Stomach (tissue), 9 donors: ENCODE measurements around the gene EPN2. TPM values are rescaled to one million over a fixed set of nuclear protein-coding genes. Genes with fewer than 3 reads are reported as not detected.

ENCODE experiments used
- DNase-seq, 2 donors: peaks; one replicate each; pipeline versions ENCODE4 v3.0.0 to v3.0.0-alpha.2; 2013 to 2019
- H3K27ac ChIP-seq, 5 donors: fragments of 200-600 bp in 4 of 5; sonication (generic) in 4 of 5; one replicate each; pipeline ENCODE4 v1.5.1; 2013 to 2019; ENCODE audit warnings: mild to moderate bottlenecking in 1 of 5, moderate library complexity in 1 of 5
- H3K27me3 ChIP-seq, 3 donors: fragments of 200-600 bp; sonication (generic); one replicate each; pipeline ENCODE4 v1.5.1; 2017 to 2019; ENCODE audit warnings: mixed run types in 1 of 3
- H3K36me3 ChIP-seq, 4 donors: fragments of 200-600 bp; sonication (generic); 1 replicate in 3 of 4; 2 replicates in 1 of 4; pipeline ENCODE4 v1.5.1; 2016 to 2019
- H3K4me1 ChIP-seq, 4 donors: fragments of 200-600 bp; sonication (generic); one replicate each; pipeline ENCODE4 v1.5.1; 2016 to 2019
- H3K4me3 ChIP-seq, 4 donors: fragments of 200-600 bp; sonication (generic) in 3 of 4; one replicate each; pipeline ENCODE4 v1.5.1; 2016 to 2019; ENCODE audit warnings: mild to moderate bottlenecking in 1 of 4
- H3K9me3 ChIP-seq, 4 donors: fragments of 200-600 bp; sonication (generic); one replicate each; pipeline ENCODE4 v1.5.1; 2016 to 2019
- CTCF ChIP-seq, 7 experiments: fragments of 450-650 bp in 4 of 7; fragments of 200-600 bp in 3 of 7; sonication (generic) in 3 of 7; IDR thresholded peaks; one replicate each; pipeline ENCODE4 v1.5.1; 2016 to 2019; ENCODE audit warnings: antibody characterized with exemption in 7 of 7, control low read depth in 2 of 7, mild to moderate bottlenecking in 1 of 7
- EP300 ChIP-seq: sonication (generic); formaldehyde crosslinking; IDR thresholded peaks from one replicate; pipeline ENCODE4 v1.6.1; 2017; ENCODE audit warnings: antibody characterized with exemption
- POLR2A ChIP-seq, 4 donors: fragments of 450-650 bp; IDR thresholded peaks; one replicate each; pipeline ENCODE4 v1.6.1; 2016; ENCODE audit warnings: antibody characterized with exemption in 4 of 4, control low read depth in 2 of 4, mild to moderate bottlenecking in 1 of 4, moderate library complexity in 1 of 4
- POLR2AphosphoS5 ChIP-seq, 3 donors: sonication (generic); formaldehyde crosslinking; IDR thresholded peaks; one replicate each; pipeline ENCODE4 v1.6.1; 2016; ENCODE audit warnings: antibody characterized with exemption in 3 of 3
- WGBS, 5 donors: extraction: QIAGEN DNeasy Blood & Tissue Kit in 3 of 5; methylation state at CpG; one replicate each; pipeline versions ENCODE4 v1.1.5 to v1.1.7; 2013 to 2018; 5-methylcytosine and 5-hydroxymethylcytosine counted together
- intact Hi-C: fragments of 100-400 bp; cut with DNase I; formaldehyde crosslinking; loops from one replicate; pipeline ENCODE4 v1.15.1; 2023; ENCODE audit warnings: low total_unique reads
- polyA plus RNA-seq, 3 donors: library from polyadenylated mRNA; stranded (reverse); fragments of 200-250 nt; gene quantifications; one replicate each; pipeline ENCODE4 v1.2.3, GENCODE V29; 2013
- total RNA-seq, 5 donors: library from RNA; depleted of rRNA; stranded (reverse); fragments of >200 nt; gene quantifications; one replicate each; pipeline versions ENCODE4 v1.1.0 to v1.2.3, GENCODE V29; 2014 to 2016
- donor health status: healthy with polysubstance abuse.
- donor health status: Bipolar disorder and iron deficiency.
- donor health status: healthy.

EPN2 gene
- total and polyA plus RNA-seq, 8 donors: 10.7 to 71.9 (median 25.7) TPM

GRCh38 chr17:19317359-19318095, 80.4 kb downstream of the EPN2 start:
- no peak overlapping the region for H3K4me3 ChIP-seq
- H3K27me3 ChIP-seq: no peaks in the 10 kb centered on the region
- no peaks in the 10 kb centered on the region for H3K9me3 ChIP-seq
- H3K4me1 ChIP-seq: peaks cover 0 to 22% (median 0%) of the 10 kb centered on the region in 4 donors
- DNase-seq: peak; percentile 36 to 90
- intact Hi-C loops: no loop called here
- peaks cover 19 to 64% (median 56%) of the 10 kb centered on the region in 4 donors for H3K36me3 ChIP-seq
- 52 to 74% (median 69%) methylated on average over 15 to 19 of the region's 19 CpGs for WGBS, 5 donors
- peak overlapping the region in 2 of 5 donors; percentile 33 to 50 for H3K27ac ChIP-seq
- TF ChIP-seq CTCF (IDR thresholded peaks at IDR 0.05) (no peak), POLR2A (IDR thresholded peaks at IDR 0.05) (no peak), POLR2AphosphoS5 (IDR thresholded peaks at IDR 0.05) (no peak)

- TF ChIP-seq EP300: no peak
- no peak for TF ChIP-seq POLR2AphosphoS5 (IDR thresholded peaks at IDR 0.05)
- no peak for TF ChIP-seq POLR2A (IDR thresholded peaks at IDR 0.05)
- WGBS, 5 donors: 80 to 90% (median 88%) methylated on average over 6 of the region's 6 CpGs
- H3K27me3 ChIP-seq: no peaks in the 10 kb centered on the region
- no peaks in the 10 kb centered on the region for H3K9me3 ChIP-seq
- no peak for DNase-seq
- H3K27ac ChIP-seq: no peak overlapping the region
- H3K4me3 ChIP-seq: no peak overlapping the region
- H3K36me3 ChIP-seq: peaks cover 13 to 62% (median 54%) of the 10 kb centered on the region in 4 donors
- intact Hi-C loops: no loop called here
- H3K4me1 ChIP-seq: peaks cover 0 to 18% (median 0%) of the 10 kb centered on the region in 4 donors
These were observed 81.4 kb downstream of the EPN2 start for GRCh38 chr17:19318611-19319010.

DNA sequence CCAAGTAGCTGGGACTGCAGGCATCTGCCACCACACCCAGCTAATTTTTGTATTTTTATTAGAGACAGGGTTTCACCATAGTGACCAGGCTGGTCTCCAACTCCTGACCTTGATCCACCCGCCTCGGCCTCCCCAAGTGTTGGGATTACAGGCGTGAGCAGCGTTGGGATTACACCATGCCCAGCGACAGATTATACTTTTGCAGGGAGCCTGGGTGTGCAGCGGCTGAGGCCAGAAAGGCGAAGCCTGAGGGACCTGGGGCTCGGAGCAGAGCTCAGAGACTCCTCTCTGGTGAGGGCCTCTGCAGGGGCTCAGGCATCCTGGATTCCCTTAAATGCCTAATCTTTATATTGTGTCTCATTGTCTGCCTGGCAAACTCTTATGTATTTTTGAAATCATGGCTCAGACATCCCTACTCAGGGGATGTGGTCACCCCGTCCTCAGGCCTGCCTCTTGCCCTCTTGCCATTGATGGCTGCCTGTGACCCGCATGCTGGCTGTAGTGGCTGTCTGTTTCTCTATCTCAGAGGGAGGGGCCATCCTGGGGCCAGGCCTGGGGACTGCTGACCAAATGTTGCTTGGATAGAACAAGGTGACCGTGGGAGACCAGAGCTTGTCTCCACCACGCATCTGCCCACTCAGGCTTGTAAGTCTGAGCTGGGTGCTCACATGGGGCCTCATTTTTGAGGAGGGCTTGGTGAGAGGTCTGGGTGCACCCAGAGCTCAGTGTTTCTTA, 82.8 kb downstream of the EPN2 start:
- intact Hi-C loops: no loop called here
- no peak for DNase-seq
- H3K27ac ChIP-seq: no peak overlapping the region
- H3K4me3 ChIP-seq: no peak overlapping the region
- H3K27me3 ChIP-seq: no peaks in the 10 kb centered on the region
- H3K9me3 ChIP-seq: no peaks in the 10 kb centered on the region
- H3K36me3 ChIP-seq: peaks cover 0 to 49% (median 44%) of the 10 kb centered on the region in 4 donors
- peaks cover 0 to 11% (median 0%) of the 10 kb centered on the region in 4 donors for H3K4me1 ChIP-seq
- TF ChIP-seq POLR2AphosphoS5 (IDR thresholded peaks at IDR 0.05) (no peak), CTCF (IDR thresholded peaks at IDR 0.05) (no peak), POLR2A (IDR thresholded peaks at IDR 0.05) (no peak), EP300 (no peak)
- 93 to 99% (median 97%) methylated on average over 10 to 12 of the region's 12 CpGs for WGBS, 5 donors

GRCh38 chr17:19320876-19321275, 83.7 kb downstream of the EPN2 start:
- Histone ChIP-seq H3K27me3 (no peaks in the 10 kb centered on the region), H3K4me3 (no peak overlapping the region), H3K9me3 (peaks cover 0 to 4% (median 0%) of the 10 kb centered on the region in 4 donors), H3K4me1 (peaks cover 0 to 11% (median 0%) of the 10 kb centered on the region in 4 donors), H3K36me3 (peaks cover 0 to 39% (median 34%) of the 10 kb centered on the region in 4 donors), H3K27ac (no peak overlapping the region)
- intact Hi-C loops: no loop called here
- no peak for DNase-seq
- TF ChIP-seq EP300: no peak
- 92 to 99% (median 95%) methylated on average over 3 to 5 of the region's 5 CpGs; no CpG with 5 or more reads in 1 of the 5 donors for WGBS, 5 donors

DNA sequence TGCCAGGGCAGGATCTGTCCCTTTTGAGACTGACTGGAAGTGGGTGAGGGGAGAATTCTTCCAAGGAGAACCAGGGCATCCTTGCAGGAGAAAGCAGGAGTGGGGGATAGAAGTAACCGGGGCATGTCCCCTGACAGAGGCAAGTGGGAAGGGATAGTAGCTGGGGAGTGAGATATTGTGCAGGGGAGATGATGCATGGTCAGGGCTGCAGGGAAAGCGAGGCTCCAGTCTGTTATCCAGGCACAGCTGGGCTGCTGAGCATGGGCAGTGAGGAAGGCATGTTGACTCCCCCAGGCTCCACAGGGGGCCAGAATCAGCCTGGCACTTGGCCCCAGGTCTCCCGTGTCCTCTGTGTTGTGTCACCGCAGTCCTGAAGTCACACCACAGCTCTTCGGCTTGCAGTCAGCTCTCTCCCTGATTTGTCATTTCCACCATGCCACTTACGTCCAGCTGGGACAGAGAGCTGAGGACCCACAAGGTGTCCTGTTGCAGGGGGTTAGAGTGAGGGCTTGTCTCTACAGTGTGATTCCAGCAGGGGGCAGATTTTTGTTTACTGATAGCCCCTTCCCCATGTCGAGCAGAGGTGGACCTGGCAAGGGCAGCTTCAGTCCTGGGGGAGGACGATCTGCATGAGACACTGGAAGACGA, 84.4 kb downstream of the EPN2 start:
- no peak overlapping the region for H3K4me3 ChIP-seq
- no peak for TF ChIP-seq CTCF (IDR thresholded peaks at IDR 0.05)
- no peak for TF ChIP-seq EP300
- no peak for TF ChIP-seq POLR2A (IDR thresholded peaks at IDR 0.05)
- no peak for TF ChIP-seq POLR2AphosphoS5 (IDR thresholded peaks at IDR 0.05)
- no peak for DNase-seq
- H3K36me3 ChIP-seq: peaks cover 0 to 33% (median 29%) of the 10 kb centered on the region in 4 donors
- no peaks in the 10 kb centered on the region for H3K27me3 ChIP-seq
- WGBS, 5 donors: 80 to 90% (median 86%) methylated on average over 6 to 9 of the region's 9 CpGs
- H3K9me3 ChIP-seq: peaks cover 0 to 4% (median 0%) of the 10 kb centered on the region in 4 donors
- intact Hi-C loops: no loop called here
- H3K4me1 ChIP-seq: peaks cover 0 to 11% (median 0%) of the 10 kb centered on the region in 4 donors
- H3K27ac ChIP-seq: no peak overlapping the region
